Fibroblast of lung (primary cell): Measurements from ENCODE around the gene DOCK3. TPM values are rescaled to one million over a fixed set of nuclear protein-coding genes. Genes with fewer than 3 reads are reported as not detected.

Experiments used
- DNase-seq, 2 donors: peaks; one replicate each; pipeline versions ENCODE4 v3.0.0 to v3.0.0-alpha.2; 2010; ENCODE audit warnings: low read depth in 2 of 2
- H2AFZ ChIP-seq: 2 replicates; pipeline ENCODE4 v1.5.1; 2012; ENCODE audit warnings: low read length, control low read depth, inconsistent platforms
- H3K27ac ChIP-seq: 2 replicates; pipeline ENCODE4 v1.5.1; 2011; ENCODE audit warnings: low read length, control low read depth; ENCODE audit not compliant: insufficient read depth
- H3K27me3 ChIP-seq: 2 replicates; pipeline ENCODE4 v1.5.1; 2011; ENCODE audit warnings: mild to moderate bottlenecking, low read length; ENCODE audit not compliant: control insufficient read depth, insufficient read depth
- H3K36me3 ChIP-seq: 2 replicates; pipeline ENCODE4 v1.5.1; 2011; ENCODE audit warnings: low read length; ENCODE audit not compliant: control insufficient read depth, insufficient read depth
- H3K4me1 ChIP-seq: 2 replicates; pipeline ENCODE4 v1.5.1; 2011; ENCODE audit warnings: low read length; ENCODE audit not compliant: control insufficient read depth, insufficient read depth; ENCODE audit errors: extremely low read depth
- H3K4me2 ChIP-seq: 2 replicates; pipeline ENCODE4 v1.5.1; 2011; ENCODE audit warnings: low read length, control low read depth; ENCODE audit not compliant: insufficient read depth; ENCODE audit errors: extremely low read depth
- H3K4me3 ChIP-seq, 4 experiments: fragments of 200-600 bp in 1 of 4; sonication (generic) in 1 of 4; replicated peaks in 1 of 4; 2 replicates each; pipeline ENCODE4 v1.5.1; 2011 to 2016; ENCODE audit warnings: low read length in 4 of 4, low read depth in 3 of 4, mild to moderate bottlenecking in 3 of 4, control low read depth in 2 of 4, inconsistent platforms in 1 of 4, mixed read lengths in 1 of 4; ENCODE audit not compliant: insufficient read depth in 1 of 4; ENCODE audit errors: control extremely low read depth in 1 of 4
- H3K79me2 ChIP-seq: 2 replicates; pipeline ENCODE4 v1.5.1; 2012; ENCODE audit warnings: mild to moderate bottlenecking, low read length, inconsistent platforms; ENCODE audit not compliant: control insufficient read depth, insufficient read depth
- H3K9ac ChIP-seq: 2 replicates; pipeline ENCODE4 v1.5.1; 2011; ENCODE audit warnings: mild to moderate bottlenecking, low read length, control low read depth; ENCODE audit not compliant: insufficient read depth
- H3K9me3 ChIP-seq: 2 replicates; pipeline ENCODE4 v1.5.1; 2012; ENCODE audit warnings: low read depth, low read length; ENCODE audit not compliant: control insufficient read depth, insufficient read depth
- H4K20me1 ChIP-seq: 2 replicates; pipeline ENCODE4 v1.5.1; 2011; ENCODE audit warnings: low read length; ENCODE audit not compliant: control insufficient read depth, insufficient read depth; ENCODE audit errors: extremely low read depth
- EZH2 ChIP-seq: IDR thresholded peaks from 2 replicates; pipeline ENCODE4 v1.5.1; 2012; ENCODE audit warnings: low read length, control low read depth, mild to moderate bottlenecking; ENCODE audit errors: missing control alignments
- polyA plus RNA-seq, 2 donors: library from polyadenylated mRNA; depleted of rRNA in 1 of 2; stranded (reverse) in 1 of 2; unstranded in 1 of 2; fragments of >200 nt; gene quantifications; 2 replicates each; pipeline ENCODE4 v1.2.1, GENCODE V29; 2011 to 2012; ENCODE audit warnings: missing spikeins in 1 of 2
- total RNA-seq: library from RNA; depleted of rRNA; stranded (reverse); fragments of >200 nt; gene quantifications from 2 replicates; pipeline ENCODE4 v1.2.1, GENCODE V29; 2014
- TF ChIP-seq, protein P1 (sequence below), 2 donors: IDR thresholded peaks in 1 of 2; conservative IDR thresholded peaks in 1 of 2; 1 replicate in 1 of 2; 2 replicates in 1 of 2; pipeline ENCODE4 v1.5.1; 2011 to 2012; ENCODE audit warnings: low read length in 2 of 2, control low read depth in 1 of 2, inconsistent platforms in 1 of 2, low read depth in 1 of 2, mild to moderate bottlenecking in 1 of 2

DOCK3 gene
- total and polyA plus RNA-seq, 2 donors (not counting 1 experiment from before 2014, with no cell fraction given): 0.07 to 0.17 TPM

DNA sequence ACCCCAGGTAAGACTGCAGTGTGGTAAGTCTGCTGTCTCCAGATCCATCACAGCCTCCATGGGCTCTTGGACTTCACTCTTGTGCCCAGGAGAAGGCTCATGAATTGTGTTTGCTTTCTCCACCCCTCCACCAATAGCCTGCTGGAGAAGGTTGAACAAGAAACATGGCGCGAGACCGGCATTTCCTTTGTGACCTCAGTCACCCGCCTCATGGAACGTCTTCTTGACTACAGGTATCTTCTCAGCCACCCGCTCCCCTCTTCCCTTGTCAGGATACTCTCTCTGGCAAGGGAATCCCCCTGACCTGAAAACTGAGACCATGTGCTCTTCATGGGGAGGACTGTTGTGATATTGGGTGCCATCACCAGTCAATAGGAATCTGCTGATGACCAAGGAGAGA lies 658.3 kb downstream of the DOCK3 start:
- H3K27me3 ChIP-seq: no peaks in the 10 kb centered on the region
- no peaks in the 10 kb centered on the region for H4K20me1 ChIP-seq
- no peaks in the 10 kb centered on the region for H3K36me3 ChIP-seq

GRCh38 chr3:51336261-51336660 lies 661.5 kb downstream of the DOCK3 start:
- no peak overlapping the region for H3K9ac ChIP-seq
- H3K4me1 ChIP-seq: peaks cover 9% of the 10 kb centered on the region
- no peak overlapping the region for H3K4me3 ChIP-seq
- no peaks in the 10 kb centered on the region for H3K79me2 ChIP-seq
- DNase-seq: no peak
- no peaks in the 10 kb centered on the region for H3K9me3 ChIP-seq
- H2AFZ ChIP-seq: no peak overlapping the region
- H3K4me2 ChIP-seq: no peak overlapping the region
- no peaks in the 10 kb centered on the region for H3K36me3 ChIP-seq
- H3K27me3 ChIP-seq: no peaks in the 10 kb centered on the region
- TF ChIP-seq EZH2: no peak
- TF ChIP-seq, protein P1, sequence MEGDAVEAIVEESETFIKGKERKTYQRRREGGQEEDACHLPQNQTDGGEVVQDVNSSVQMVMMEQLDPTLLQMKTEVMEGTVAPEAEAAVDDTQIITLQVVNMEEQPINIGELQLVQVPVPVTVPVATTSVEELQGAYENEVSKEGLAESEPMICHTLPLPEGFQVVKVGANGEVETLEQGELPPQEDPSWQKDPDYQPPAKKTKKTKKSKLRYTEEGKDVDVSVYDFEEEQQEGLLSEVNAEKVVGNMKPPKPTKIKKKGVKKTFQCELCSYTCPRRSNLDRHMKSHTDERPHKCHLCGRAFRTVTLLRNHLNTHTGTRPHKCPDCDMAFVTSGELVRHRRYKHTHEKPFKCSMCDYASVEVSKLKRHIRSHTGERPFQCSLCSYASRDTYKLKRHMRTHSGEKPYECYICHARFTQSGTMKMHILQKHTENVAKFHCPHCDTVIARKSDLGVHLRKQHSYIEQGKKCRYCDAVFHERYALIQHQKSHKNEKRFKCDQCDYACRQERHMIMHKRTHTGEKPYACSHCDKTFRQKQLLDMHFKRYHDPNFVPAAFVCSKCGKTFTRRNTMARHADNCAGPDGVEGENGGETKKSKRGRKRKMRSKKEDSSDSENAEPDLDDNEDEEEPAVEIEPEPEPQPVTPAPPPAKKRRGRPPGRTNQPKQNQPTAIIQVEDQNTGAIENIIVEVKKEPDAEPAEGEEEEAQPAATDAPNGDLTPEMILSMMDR (conservative IDR thresholded peaks at IDR 0.05 in 1 of 2, IDR thresholded peaks at IDR 0.05 in 1 of 2; ENCODE audit: low read depth in 1 of 2, low read length in 2 of 2): no peak
- no peak overlapping the region for H3K27ac ChIP-seq
- H4K20me1 ChIP-seq: no peaks in the 10 kb centered on the region

More for the DNA sequence above, 658.3 kb downstream of the DOCK3 start:
- Histone ChIP-seq H3K27ac (no peak overlapping the region), H3K79me2 (no peaks in the 10 kb centered on the region), H3K4me2 (no peak overlapping the region), H2AFZ (no peak overlapping the region), H3K9me3 (no peaks in the 10 kb centered on the region), H3K4me3 (no peak overlapping the region), H3K4me1 (no peaks in the 10 kb centered on the region), H3K9ac (no peak overlapping the region)
- TF ChIP-seq EZH2: no peak
- TF ChIP-seq, protein P1 (conservative IDR thresholded peaks at IDR 0.05 in 1 of 2, IDR thresholded peaks at IDR 0.05 in 1 of 2; ENCODE audit: low read depth in 1 of 2, low read length in 2 of 2): no peak
- no peak for DNase-seq

- Histone ChIP-seq H2AFZ (no peak overlapping the region), H3K4me3 (no peak overlapping the region), H3K4me1 (peaks cover 9% of the 10 kb centered on the region), H3K9me3 (no peaks in the 10 kb centered on the region), H3K4me2 (no peak overlapping the region), H3K9ac (no peak overlapping the region), H3K36me3 (no peaks in the 10 kb centered on the region), H3K27me3 (no peaks in the 10 kb centered on the region), H4K20me1 (no peaks in the 10 kb centered on the region), H3K79me2 (no peaks in the 10 kb centered on the region), H3K27ac (no peak overlapping the region)
- TF ChIP-seq, protein P1 (conservative IDR thresholded peaks at IDR 0.05 in 1 of 2, IDR thresholded peaks at IDR 0.05 in 1 of 2; ENCODE audit: low read depth in 1 of 2, low read length in 2 of 2): no peak
- no peak for TF ChIP-seq EZH2
- no peak for DNase-seq
Observed at GRCh38 chr3:51337666-51338065, 662.9 kb downstream of the DOCK3 start.
